Endothelial cell (in vitro differentiated cells): ENCODE data around the gene FUNDC1. TPM values are rescaled to one million over a fixed set of nuclear protein-coding genes. Genes with fewer than 3 reads are reported as not detected.

Experiments
- DNase-seq: peaks from one replicate; pipeline ENCODE4 v3.0.0; 2021; ENCODE audit warnings: low spot score
- H3K27ac Mint-ChIP-seq: one replicate; pipeline ENCODE4 v1.8.0; 2021; ENCODE audit warnings: mixed read lengths, inconsistent platforms; ENCODE audit not compliant: unreplicated experiment
- H3K27me3 Mint-ChIP-seq: one replicate; pipeline ENCODE4 v1.8.0; 2021; ENCODE audit warnings: mild to moderate bottlenecking, moderate library complexity, mixed read lengths, inconsistent platforms; ENCODE audit not compliant: unreplicated experiment
- H3K36me3 Mint-ChIP-seq: one replicate; pipeline ENCODE4 v1.8.0; 2021; ENCODE audit warnings: mild to moderate bottlenecking, low read depth, mixed read lengths, inconsistent platforms; ENCODE audit not compliant: unreplicated experiment
- H3K4me1 Mint-ChIP-seq: one replicate; pipeline ENCODE4 v1.8.0; 2021; ENCODE audit warnings: mild to moderate bottlenecking, mixed read lengths, inconsistent platforms; ENCODE audit not compliant: unreplicated experiment
- H3K4me3 Mint-ChIP-seq: one replicate; pipeline ENCODE4 v1.8.0; 2021; ENCODE audit warnings: mild to moderate bottlenecking, mixed read lengths, inconsistent platforms; ENCODE audit not compliant: unreplicated experiment
- H3K9me3 Mint-ChIP-seq: one replicate; pipeline ENCODE4 v1.8.0; 2021; ENCODE audit warnings: mixed read lengths, inconsistent platforms; ENCODE audit not compliant: unreplicated experiment
- CTCF ChIP-seq: fragments of 200-600 bp; sonication (generic); IDR thresholded peaks from one replicate; pipeline ENCODE4 v1.5.0; 2021; ENCODE audit warnings: antibody characterized with exemption; ENCODE audit not compliant: unreplicated experiment
- long read RNA-seq: library from polyadenylated mRNA; unstranded; transcript quantifications from one replicate; pipeline ENCODE4 v2.0.0, GENCODE V29; 2020; ENCODE audit not compliant: unreplicated experiment
- total RNA-seq: library from RNA; stranded (reverse); fragmentation: NEBNext Ultra II Directional; extraction: Animal tissue kit (Norgen Biotek cat#: 25700); gene quantifications from one replicate; pipeline ENCODE4 v1.2.1, GENCODE V29; 2021; ENCODE audit not compliant: unreplicated experiment

FUNDC1 gene
- 14.2 TPM for total RNA-seq
- long read RNA-seq, partial matches to known transcripts = 2 of 6 reads
- long read RNA-seq, other reads (novel, unspliced or antisense) = 0 of 6 reads

DNA sequence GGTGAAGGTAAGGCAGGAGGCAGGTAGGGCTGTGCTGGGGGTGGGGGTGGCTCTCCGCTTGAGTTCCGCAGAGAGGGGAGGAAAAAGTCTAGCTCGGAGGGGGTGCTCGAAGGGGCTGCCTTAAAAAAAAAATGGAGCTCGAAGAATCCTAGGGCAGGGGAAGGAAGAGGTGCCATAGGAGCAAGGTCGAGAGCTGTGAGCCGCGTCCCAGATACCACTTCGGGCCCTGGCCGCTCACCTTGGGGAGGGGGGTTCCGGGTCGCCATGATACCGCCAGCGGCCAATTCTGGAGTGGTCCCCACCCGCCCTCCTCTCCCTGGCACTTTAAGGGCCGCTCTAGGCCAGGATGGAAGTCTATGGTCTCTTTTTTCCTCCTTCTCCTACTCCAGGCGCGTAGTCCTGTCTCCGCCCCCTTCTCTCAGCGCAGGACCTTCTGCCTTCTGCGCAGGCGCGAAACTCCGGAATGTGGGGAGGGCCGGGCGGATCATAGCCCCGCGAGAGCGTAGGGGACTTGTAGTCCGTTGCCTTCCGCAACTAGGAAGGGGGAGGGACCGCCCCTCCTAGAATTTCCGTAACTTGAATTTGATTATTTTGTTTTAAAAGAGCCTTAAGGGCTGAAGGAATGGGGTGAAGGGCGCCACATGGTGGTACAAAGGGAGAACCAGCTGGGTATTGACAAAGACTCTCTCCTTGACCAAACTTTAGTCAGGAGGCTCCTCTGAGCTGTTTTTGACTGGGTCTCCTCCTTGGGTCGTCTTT is at the start of gene FUNDC1:
Gene FUNDC1, minus strand, starts transcription at position 293 of the 759 bp plus-strand sequence. Its CDS starts 27 bp downstream, at position 266.
- H3K27ac Mint-ChIP-seq = peak within 1 kb of the TSS; percentile 95
- peaks cover 14% of the 10 kb centered on the region for H3K4me1 Mint-ChIP-seq
- peak; percentile 88 for DNase-seq
- H3K9me3 Mint-ChIP-seq = no peaks in the 10 kb centered on the region
- H3K27me3 Mint-ChIP-seq = peaks cover 2% of the 10 kb centered on the region
- H3K4me3 Mint-ChIP-seq = peak within 1 kb of the TSS; percentile 94
- peaks cover 7% of the 10 kb centered on the region for H3K36me3 Mint-ChIP-seq
- TF ChIP-seq CTCF = peak; percentile 22

DNA sequence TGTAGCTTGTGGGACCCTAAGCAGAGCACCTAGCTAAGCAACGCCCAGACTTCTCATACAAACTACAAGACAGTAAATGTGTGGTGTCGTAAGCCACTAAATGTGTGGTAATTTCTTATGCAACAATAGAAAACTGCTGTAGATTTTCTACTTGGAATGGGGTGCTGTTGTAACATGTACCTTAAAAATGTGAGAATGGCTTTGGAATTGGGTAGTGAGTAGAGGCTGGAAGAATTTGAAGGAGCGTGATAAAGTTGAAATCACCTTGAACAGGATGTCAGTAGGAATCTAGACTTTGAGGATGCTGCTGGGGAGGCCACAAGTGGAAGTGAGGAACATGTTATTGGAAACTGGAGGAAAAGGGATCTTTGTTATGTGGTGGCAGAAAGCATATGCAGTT is 43.2 kb upstream of the FUNDC1 start:
- H3K27ac Mint-ChIP-seq = no peak overlapping the region
- peaks cover 4% of the 10 kb centered on the region for H3K36me3 Mint-ChIP-seq
- DNase-seq = no peak
- no peak for TF ChIP-seq CTCF
- no peak overlapping the region for H3K4me3 Mint-ChIP-seq
- no peaks in the 10 kb centered on the region for H3K4me1 Mint-ChIP-seq
- H3K27me3 Mint-ChIP-seq = no peaks in the 10 kb centered on the region
- H3K9me3 Mint-ChIP-seq = no peaks in the 10 kb centered on the region

- H3K4me1 Mint-ChIP-seq = no peaks in the 10 kb centered on the region
- DNase-seq = no peak
- TF ChIP-seq CTCF = no peak
- no peaks in the 10 kb centered on the region for H3K27me3 Mint-ChIP-seq
- no peaks in the 10 kb centered on the region for H3K9me3 Mint-ChIP-seq
- H3K27ac Mint-ChIP-seq = no peak overlapping the region
- peaks cover 4% of the 10 kb centered on the region for H3K36me3 Mint-ChIP-seq
- H3K4me3 Mint-ChIP-seq = no peak overlapping the region
Measured at GRCh38 chrX:44580466-44580865, 37.8 kb upstream of the FUNDC1 start.

DNA sequence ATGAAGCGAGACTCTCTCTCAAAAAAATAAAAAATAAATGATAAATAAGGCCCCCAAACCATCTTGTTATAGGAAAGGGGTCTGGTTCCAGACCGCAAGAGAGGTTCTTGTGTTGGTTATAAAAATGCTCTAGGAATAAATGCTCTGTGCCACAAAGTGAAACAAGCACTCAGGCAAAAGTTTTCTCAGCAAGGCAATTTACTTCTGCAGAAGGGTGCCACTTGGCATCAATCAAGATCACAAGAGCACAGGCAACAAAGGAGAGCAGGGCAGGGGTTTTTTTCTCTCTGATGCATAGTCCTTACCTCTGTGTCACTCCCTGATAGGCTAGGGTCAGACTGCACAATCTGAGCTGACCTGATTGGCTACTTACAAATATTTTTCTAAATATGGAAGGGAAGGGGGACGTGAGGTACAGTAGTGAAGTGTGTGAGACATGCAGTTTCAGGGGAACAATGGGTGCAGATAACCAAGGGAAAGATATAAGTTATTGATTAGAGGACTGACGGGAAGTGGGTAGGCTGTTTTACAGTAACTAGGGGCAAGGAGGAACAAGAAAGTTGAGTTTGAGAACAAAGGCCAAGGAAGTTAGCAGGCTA is 29.8 kb upstream of the FUNDC1 start:
- no peak overlapping the region for H3K27ac Mint-ChIP-seq
- H3K9me3 Mint-ChIP-seq = peaks cover 4% of the 10 kb centered on the region
- peaks cover 8% of the 10 kb centered on the region for H3K36me3 Mint-ChIP-seq
- no peak for DNase-seq
- H3K27me3 Mint-ChIP-seq = no peaks in the 10 kb centered on the region
- H3K4me3 Mint-ChIP-seq = no peak overlapping the region
- no peak for TF ChIP-seq CTCF
- no peaks in the 10 kb centered on the region for H3K4me1 Mint-ChIP-seq

GRCh38 chrX:44570522-44570921 is 27.9 kb upstream of the FUNDC1 start:
- H3K9me3 Mint-ChIP-seq = peaks cover 4% of the 10 kb centered on the region
- H3K4me1 Mint-ChIP-seq = no peaks in the 10 kb centered on the region
- H3K27ac Mint-ChIP-seq = no peak overlapping the region
- no peak for DNase-seq
- H3K36me3 Mint-ChIP-seq = peaks cover 8% of the 10 kb centered on the region
- TF ChIP-seq CTCF = no peak
- peaks cover 2% of the 10 kb centered on the region for H3K27me3 Mint-ChIP-seq
- no peak overlapping the region for H3K4me3 Mint-ChIP-seq
